MM.1S (cell line): ENCODE results near the gene PSMB8.

Source experiments
- EZH2 ChIP-seq: fragments of 300-600 bp; sonication (generic); optimal IDR thresholded peaks from 2 replicates; pipeline ENCODE3; 2017; ENCODE audit warnings: low read depth, mild to moderate bottlenecking, antibody characterized with exemption, low read length, mixed read lengths
- TF ChIP-seq, protein P1 (sequence below): fragments of 300-600 bp; sonication (generic); IDR thresholded peaks from 2 replicates; pipeline ENCODE4 v1.5.1; 2016; ENCODE audit warnings: antibody characterized with exemption, low read length, mixed read lengths

DNA sequence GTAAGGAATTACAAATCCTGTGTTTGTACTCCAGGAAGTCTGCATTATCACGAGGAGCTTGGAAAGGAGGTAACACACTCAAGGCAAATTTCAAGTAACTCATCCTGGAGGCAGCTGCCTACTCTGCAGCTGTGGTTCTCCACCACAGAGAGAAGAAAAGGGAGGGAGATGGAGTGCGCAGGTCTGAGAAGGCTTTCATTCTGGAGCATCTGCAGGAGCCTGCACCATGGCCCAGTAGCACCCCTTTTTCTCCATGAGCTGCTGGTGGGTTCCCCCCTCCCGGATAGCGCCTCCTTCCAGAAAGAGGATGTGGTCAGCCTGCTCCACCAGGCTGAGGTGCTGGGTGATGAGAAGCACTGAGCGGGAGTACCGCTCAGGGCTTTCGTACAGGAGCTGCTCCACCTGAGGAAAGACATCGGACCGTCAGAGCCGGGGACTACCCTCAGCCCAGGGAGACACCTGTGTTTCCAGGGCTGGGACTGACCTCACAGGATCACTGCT is 1.6 kb upstream of the PSMB8 start:
- TF ChIP-seq, protein P1, sequence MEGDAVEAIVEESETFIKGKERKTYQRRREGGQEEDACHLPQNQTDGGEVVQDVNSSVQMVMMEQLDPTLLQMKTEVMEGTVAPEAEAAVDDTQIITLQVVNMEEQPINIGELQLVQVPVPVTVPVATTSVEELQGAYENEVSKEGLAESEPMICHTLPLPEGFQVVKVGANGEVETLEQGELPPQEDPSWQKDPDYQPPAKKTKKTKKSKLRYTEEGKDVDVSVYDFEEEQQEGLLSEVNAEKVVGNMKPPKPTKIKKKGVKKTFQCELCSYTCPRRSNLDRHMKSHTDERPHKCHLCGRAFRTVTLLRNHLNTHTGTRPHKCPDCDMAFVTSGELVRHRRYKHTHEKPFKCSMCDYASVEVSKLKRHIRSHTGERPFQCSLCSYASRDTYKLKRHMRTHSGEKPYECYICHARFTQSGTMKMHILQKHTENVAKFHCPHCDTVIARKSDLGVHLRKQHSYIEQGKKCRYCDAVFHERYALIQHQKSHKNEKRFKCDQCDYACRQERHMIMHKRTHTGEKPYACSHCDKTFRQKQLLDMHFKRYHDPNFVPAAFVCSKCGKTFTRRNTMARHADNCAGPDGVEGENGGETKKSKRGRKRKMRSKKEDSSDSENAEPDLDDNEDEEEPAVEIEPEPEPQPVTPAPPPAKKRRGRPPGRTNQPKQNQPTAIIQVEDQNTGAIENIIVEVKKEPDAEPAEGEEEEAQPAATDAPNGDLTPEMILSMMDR, result no peak
- TF ChIP-seq EZH2, result no peak
